Stimulated activated naive CD8-positive, alpha-beta T cell treated with anti-CD3 and anti-CD28 coated beads, Interleukin-15, amount 100 ng/mL, for 72 hours (primary cell): ENCODE measurements around the gene FAM241A.

Experiments used
- ATAC-seq: fragments of 150-1000 bp; cut with Tn5 transposase; 2 replicates; pipeline ENCODE4 v1.10.0; 2021; ENCODE audit warnings: mild to moderate bottlenecking, moderate library complexity
- DNase-seq, 2 donors: peaks; one replicate each; pipeline ENCODE4 v3.0.0; 2021 to 2022
- H3K27ac Mint-ChIP-seq, 2 donors: one replicate each; pipeline ENCODE4 v1.8.0; 2022; ENCODE audit warnings: mild to moderate bottlenecking in 2 of 2, mixed read lengths in 2 of 2, moderate library complexity in 2 of 2
- H3K27me3 Mint-ChIP-seq: one replicate; pipeline ENCODE4 v1.8.0; 2022; ENCODE audit warnings: mixed read lengths
- H3K4me1 Mint-ChIP-seq: one replicate; pipeline ENCODE4 v1.8.0; 2022; ENCODE audit warnings: mild to moderate bottlenecking, mixed read lengths
- H3K4me3 Mint-ChIP-seq, 2 donors: one replicate each; pipeline ENCODE4 v1.8.0; 2022; ENCODE audit warnings: mild to moderate bottlenecking in 2 of 2, mixed read lengths in 2 of 2, moderate library complexity in 1 of 2
- H3K9me3 Mint-ChIP-seq, 2 donors: one replicate each; pipeline ENCODE4 v1.8.0; 2022; ENCODE audit warnings: mixed read lengths in 2 of 2

FAM241A gene

DNA sequence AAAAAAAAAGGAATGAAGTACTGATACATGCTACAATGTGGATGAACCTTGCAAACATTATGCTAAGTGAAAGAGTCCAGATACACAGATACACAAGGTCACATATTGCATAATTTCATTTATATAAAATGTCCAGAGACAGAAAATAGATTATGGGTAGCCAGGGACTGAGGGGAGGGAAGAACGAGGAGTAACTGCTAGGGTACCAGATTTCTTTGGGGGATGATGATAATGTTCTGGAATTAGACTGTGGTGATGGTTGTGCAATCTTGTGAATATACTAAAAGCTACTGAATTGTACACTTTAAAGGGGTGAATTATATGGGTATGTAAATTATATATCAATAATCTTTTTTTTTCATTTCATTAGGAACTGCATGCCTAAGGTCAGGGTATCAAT is 65.5 kb downstream of the FAM241A start:
- no peak overlapping the region for H3K27ac Mint-ChIP-seq
- H3K4me1 Mint-ChIP-seq, result no peaks in the 10 kb centered on the region
- no peak overlapping the region for H3K4me3 Mint-ChIP-seq
- no peak for DNase-seq
- H3K27me3 Mint-ChIP-seq, result no peaks in the 10 kb centered on the region
- no peak for ATAC-seq
- H3K9me3 Mint-ChIP-seq, result no peaks in the 10 kb centered on the region

GRCh38 chr4:112213091-112213490 is 67.8 kb downstream of the FAM241A start:
- DNase-seq (no peak), ATAC-seq (no peak)
- H3K9me3 Mint-ChIP-seq, result no peaks in the 10 kb centered on the region
- H3K27ac Mint-ChIP-seq, result no peak overlapping the region
- no peak overlapping the region for H3K4me3 Mint-ChIP-seq
- H3K4me1 Mint-ChIP-seq, result no peaks in the 10 kb centered on the region
- H3K27me3 Mint-ChIP-seq, result no peaks in the 10 kb centered on the region

- H3K9me3 Mint-ChIP-seq, result no peaks in the 10 kb centered on the region
- no peak for ATAC-seq
Measured at GRCh38 chr4:112213856-112214255, 68.6 kb downstream of the FAM241A start.

DNA sequence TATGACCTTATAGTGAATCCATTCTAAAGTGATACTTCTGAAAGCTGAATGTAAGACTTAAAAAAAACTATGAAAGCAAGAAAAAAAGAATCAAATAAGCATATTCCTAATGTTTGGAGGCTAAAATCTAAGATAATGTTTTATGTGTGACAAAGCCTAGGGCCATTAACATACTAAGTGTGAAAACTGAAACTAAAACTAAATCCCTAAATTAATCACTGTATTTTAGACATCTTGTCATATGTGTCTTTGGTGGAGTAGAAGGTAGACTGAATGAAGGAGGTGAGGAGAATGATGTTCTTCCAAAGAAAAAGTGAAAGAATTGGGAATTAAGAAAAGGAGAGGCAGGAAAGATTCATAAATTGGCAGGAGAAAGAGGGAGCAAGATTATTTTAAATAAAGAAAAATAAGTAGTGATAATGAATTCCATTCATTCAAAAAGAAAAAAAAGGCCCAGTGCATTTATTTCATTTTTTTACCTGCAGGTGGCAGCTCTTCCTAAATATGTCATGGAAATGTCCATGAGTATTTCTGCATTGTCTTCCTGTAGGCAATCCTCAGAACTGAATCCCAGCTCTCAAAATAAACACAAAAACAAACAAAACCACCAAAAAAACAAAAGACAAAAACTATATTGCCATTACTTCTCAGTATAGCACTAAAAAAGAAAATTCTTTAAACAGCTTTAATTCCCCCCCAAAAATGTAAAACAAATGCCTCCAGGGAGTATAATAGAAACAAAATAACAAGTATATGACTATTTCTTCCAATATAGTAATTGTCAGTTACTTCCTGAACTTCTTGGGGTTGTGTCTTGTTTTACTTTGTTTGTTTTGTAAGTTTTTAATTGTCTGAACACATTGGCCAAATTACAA is 69.4 kb downstream of the FAM241A start:
- Mint-ChIP-seq H3K4me3 (no peak overlapping the region), H3K27me3 (no peaks in the 10 kb centered on the region), H3K4me1 (no peaks in the 10 kb centered on the region), H3K27ac (no peak overlapping the region), H3K9me3 (no peaks in the 10 kb centered on the region)
- peak; percentile 60 for ATAC-seq
- DNase-seq, result no peak

More at GRCh38 chr4:112213856-112214255, 68.6 kb downstream of the FAM241A start:
- Mint-ChIP-seq H3K27me3 (no peaks in the 10 kb centered on the region), H3K27ac (no peak overlapping the region), H3K4me3 (no peak overlapping the region), H3K4me1 (no peaks in the 10 kb centered on the region)
- DNase-seq, result no peak

- Mint-ChIP-seq H3K27me3 (no peaks in the 10 kb centered on the region), H3K4me1 (peaks cover 12% of the 10 kb centered on the region), H3K4me3 (no peak overlapping the region), H3K9me3 (peaks cover 0 to 5% of the 10 kb centered on the region in 2 donors), H3K27ac (peak overlapping the region in 1 of 2 donors; percentile 74)
- ATAC-seq (no peak), DNase-seq (no peak)
Measured at GRCh38 chr4:112219826-112220366, 74.6 kb downstream of the FAM241A start.

GRCh38 chr4:112222219-112222955 is 77.1 kb downstream of the FAM241A start:
- Mint-ChIP-seq H3K9me3 (peaks cover 0 to 5% of the 10 kb centered on the region in 2 donors), H3K27me3 (peaks cover 9% of the 10 kb centered on the region), H3K4me1 (peaks cover 12% of the 10 kb centered on the region), H3K27ac (no peak overlapping the region), H3K4me3 (no peak overlapping the region)
- peak; percentile 60 for ATAC-seq
- no peak for DNase-seq

DNA sequence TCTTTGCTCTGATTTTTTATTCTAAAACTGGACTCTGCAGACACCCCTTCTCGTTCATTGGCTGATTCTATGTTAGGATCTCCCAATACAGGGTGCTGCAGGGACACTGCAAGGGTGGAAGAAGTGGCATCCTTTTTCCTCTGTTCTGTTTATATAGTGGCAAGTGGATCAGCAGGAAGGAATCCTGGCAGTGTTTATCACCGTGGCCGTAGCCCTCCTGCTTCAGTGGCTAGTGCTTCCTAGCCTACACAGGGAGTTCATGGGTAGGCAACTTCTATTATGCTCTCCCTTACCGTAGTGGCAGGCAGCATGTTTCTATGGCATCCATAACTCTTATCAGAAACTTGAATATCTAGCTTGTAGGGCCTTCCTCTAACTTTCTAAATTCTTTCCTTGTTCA is 79.9 kb downstream of the FAM241A start:
- ATAC-seq (no peak), DNase-seq (no peak)
- peaks cover 0 to 5% of the 10 kb centered on the region in 2 donors for H3K9me3 Mint-ChIP-seq
- peaks cover 9% of the 10 kb centered on the region for H3K27me3 Mint-ChIP-seq
- peaks cover 12% of the 10 kb centered on the region for H3K4me1 Mint-ChIP-seq
- no peak overlapping the region for H3K27ac Mint-ChIP-seq
- no peak overlapping the region for H3K4me3 Mint-ChIP-seq

GRCh38 chr4:112230879-112231778 is 85.9 kb downstream of the FAM241A start:
- no peaks in the 10 kb centered on the region for H3K27me3 Mint-ChIP-seq
- ATAC-seq (peak; percentile 92), DNase-seq (peak; percentile 98)
- H3K4me3 Mint-ChIP-seq, result peak overlapping the region; percentile 98
- H3K9me3 Mint-ChIP-seq, result no peaks in the 10 kb centered on the region
- H3K4me1 Mint-ChIP-seq, result peaks cover 23% of the 10 kb centered on the region
- H3K27ac Mint-ChIP-seq, result peak overlapping the region; percentile 96 to 97

DNA sequence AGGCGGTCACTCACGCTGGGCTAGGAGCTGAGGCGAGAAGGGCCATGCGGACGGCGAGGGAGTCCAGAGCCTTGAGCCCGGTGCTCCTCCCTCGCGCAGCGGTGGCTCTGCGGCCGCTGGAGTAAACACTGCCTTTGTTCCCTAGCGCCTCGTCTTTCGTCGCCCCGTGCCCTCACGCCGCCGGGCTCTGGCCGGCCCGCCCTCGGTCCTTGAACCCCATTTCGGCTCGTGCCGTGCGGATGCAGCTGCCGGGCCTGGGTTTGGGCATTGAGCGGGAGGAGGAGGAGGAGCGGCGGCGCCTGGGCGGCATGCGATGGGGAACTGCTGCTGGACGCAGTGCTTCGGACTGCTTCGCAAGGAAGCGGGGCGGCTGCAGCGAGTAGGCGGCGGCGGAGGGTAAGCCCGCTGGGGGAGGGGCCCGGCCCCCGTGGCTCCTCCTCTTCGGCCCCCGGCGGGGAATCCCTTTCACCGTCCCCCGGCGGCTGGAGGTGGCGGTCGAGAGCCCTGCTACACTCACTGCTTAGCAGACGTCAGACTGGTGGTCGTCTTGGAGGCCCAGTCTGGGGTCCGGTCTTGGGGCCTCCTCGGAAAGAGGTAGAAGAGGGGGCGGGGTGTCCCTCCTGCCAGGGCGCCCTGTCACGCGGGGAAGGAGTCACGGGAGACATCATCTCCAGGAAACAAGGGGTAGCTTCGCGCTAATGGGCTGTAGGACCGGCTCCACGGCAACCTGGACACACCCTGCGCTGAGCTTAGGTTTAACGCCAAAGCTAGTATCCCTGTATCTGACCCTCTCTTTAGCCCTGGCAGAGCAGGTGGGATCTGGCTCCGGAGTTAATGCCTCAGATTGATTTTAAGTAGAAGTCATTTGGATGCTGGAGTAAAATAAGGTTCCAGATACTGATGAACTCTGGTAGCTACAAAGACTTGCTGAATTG is 86.8 kb downstream of the FAM241A start, which contains the start of gene AP1AR:
TSS of gene AP1AR (plus strand) at position 9 of the 935 bp plus-strand sequence. CDS start at position 314, 305 bp downstream.
- ATAC-seq (peak; percentile 69), DNase-seq (peak; percentile 88 to 89)
- peak within 1 kb of the TSS; percentile 98 for H3K4me3 Mint-ChIP-seq
- H3K4me1 Mint-ChIP-seq, result peaks cover 23% of the 10 kb centered on the region
- H3K27ac Mint-ChIP-seq, result peak within 1 kb of the TSS; percentile 96 to 97
- no peaks in the 10 kb centered on the region for H3K9me3 Mint-ChIP-seq
- no peaks in the 10 kb centered on the region for H3K27me3 Mint-ChIP-seq

DNA sequence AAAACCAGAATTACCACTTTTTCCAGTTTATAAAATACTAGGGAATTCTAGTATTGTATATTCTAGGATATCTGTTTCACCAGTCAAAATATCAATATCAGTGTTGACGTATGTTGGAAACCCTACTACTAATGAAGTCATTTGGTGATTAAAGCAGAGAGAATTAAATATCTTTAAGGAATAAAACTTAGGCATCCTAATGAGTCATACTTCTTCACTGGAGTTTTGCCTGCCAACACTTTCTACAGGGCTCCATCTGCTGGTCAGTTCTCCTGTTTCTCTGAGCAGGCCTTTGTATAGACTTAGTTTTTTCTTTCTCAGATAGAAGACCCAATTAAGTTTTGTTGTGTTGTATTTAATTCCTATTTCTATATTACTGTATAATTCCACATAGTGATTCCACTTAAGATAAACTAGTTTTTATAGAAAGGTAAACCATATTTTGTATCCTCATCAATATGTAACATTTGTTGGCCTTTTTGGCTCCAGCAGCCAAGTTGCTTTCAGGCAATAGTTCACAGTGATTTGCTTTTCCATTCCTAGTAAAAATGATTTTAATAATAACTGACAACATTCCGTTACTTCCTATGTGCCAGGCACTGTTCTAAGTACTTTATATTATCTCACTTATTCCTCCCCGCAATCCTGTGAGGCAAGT is 89.8 kb downstream of the FAM241A start:
- H3K9me3 Mint-ChIP-seq, result no peaks in the 10 kb centered on the region
- no peak overlapping the region for H3K27ac Mint-ChIP-seq
- DNase-seq (peak in 1 of 2 donors; percentile 28), ATAC-seq (no peak)
- H3K27me3 Mint-ChIP-seq, result no peaks in the 10 kb centered on the region
- H3K4me1 Mint-ChIP-seq, result peaks cover 40% of the 10 kb centered on the region
- H3K4me3 Mint-ChIP-seq, result no peak overlapping the region

DNA sequence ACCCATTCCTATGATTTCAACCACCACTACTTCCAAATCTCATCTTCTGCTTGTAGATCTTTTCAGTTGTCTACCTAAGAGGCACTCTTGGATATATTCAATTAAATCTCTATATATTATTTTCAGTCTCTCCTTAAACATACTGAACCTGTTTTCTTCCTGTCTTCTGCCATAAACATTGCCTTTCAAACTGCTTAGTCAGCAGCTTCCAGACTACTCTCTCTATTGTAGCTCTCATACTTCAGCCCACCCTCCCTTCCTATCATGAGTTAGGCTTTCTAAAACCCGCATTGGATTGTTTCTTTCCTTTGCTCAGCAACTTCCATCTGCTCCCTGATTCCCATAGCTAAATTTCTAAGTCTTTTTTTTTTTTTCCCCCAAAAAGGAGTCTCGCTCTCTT is 90.8 kb downstream of the FAM241A start:
- H3K27ac Mint-ChIP-seq, result no peak overlapping the region
- no peak overlapping the region for H3K4me3 Mint-ChIP-seq
- ATAC-seq (no peak), DNase-seq (no peak)
- H3K4me1 Mint-ChIP-seq, result peaks cover 47% of the 10 kb centered on the region
- H3K27me3 Mint-ChIP-seq, result no peaks in the 10 kb centered on the region
- H3K9me3 Mint-ChIP-seq, result no peaks in the 10 kb centered on the region

GRCh38 chr4:112238833-112239232 is 93.6 kb downstream of the FAM241A start:
- Mint-ChIP-seq H3K4me1 (peaks cover 44% of the 10 kb centered on the region), H3K27me3 (no peaks in the 10 kb centered on the region)

More at GRCh38 chr4:112238833-112239232, 93.6 kb downstream of the FAM241A start:
- H3K9me3 Mint-ChIP-seq, result no peaks in the 10 kb centered on the region
- no peak overlapping the region for H3K27ac Mint-ChIP-seq
- no peak overlapping the region for H3K4me3 Mint-ChIP-seq
- no peak for DNase-seq
- ATAC-seq, result peak; percentile 85
